Stimulated activated CD4-positive, alpha-beta T cell treated with anti-CD3 and anti-CD28 coated beads, Interleukin-12 subunit alpha, Interleukin-12 subunit beta, amount 100 ng/mL, for 24 hours (primary cell): ENCODE measurements around the gene EXOC7.
"Not testable (repeated sequence)": the region's sequence is repeated elsewhere in the genome, so short reads cannot be mapped to it uniquely, and the experiment has no call there.

ENCODE experiments used
- DNase-seq, 2 experiments: peaks; one replicate each; pipeline ENCODE4 v3.0.0-alpha.2; 2020; ENCODE audit warnings: low read depth in 2 of 2

The EXOC7 gene

GRCh38 chr17:76087531-76087930 is 16.1 kb downstream of the EXOC7 start:
- no peak for DNase-seq

GRCh38 chr17:76086384-76086783 is 17.2 kb downstream of the EXOC7 start:
- DNase-seq = no peak

- DNase-seq = no peak
These were observed 17.7 kb downstream of the EXOC7 start for GRCh38 chr17:76085731-76086366.

GRCh38 chr17:76085066-76085730 is 18.4 kb downstream of the EXOC7 start:
- DNase-seq = no peak

- DNase-seq = no peak
These were observed 19.9 kb downstream of the EXOC7 start for GRCh38 chr17:76083536-76084182.

- DNase-seq = no peak
These were observed 21.0 kb downstream of the EXOC7 start for GRCh38 chr17:76082326-76083251.

GRCh38 chr17:76081295-76082210 is 22.0 kb downstream of the EXOC7 start:
- no peak for DNase-seq

- no peak for DNase-seq
These were observed 22.8 kb downstream of the EXOC7 start for GRCh38 chr17:76080768-76081287.

GRCh38 chr17:76079956-76080767 is 23.4 kb downstream of the EXOC7 start:
- DNase-seq = no peak

GRCh38 chr17:76079535-76079955 is 24.0 kb downstream of the EXOC7 start:
- DNase-seq = no peak

GRCh38 chr17:76078860-76079534 is 24.6 kb downstream of the EXOC7 start, which contains the start of gene ZACN:
TSS of gene ZACN (plus strand) at chr17:76079182. CDS start at chr17:76079265, 83 bp downstream.
- no peak for DNase-seq

- DNase-seq = not testable (repeated sequence)
These were observed 25.2 kb downstream of the EXOC7 start for GRCh38 chr17:76078370-76078769.

- no peak for DNase-seq
These were observed 25.9 kb downstream of the EXOC7 start for GRCh38 chr17:76077584-76078110.

- DNase-seq = no peak
These were observed 26.6 kb downstream of the EXOC7 start for GRCh38 chr17:76076765-76077583.

GRCh38 chr17:76076146-76076764 is 27.3 kb downstream of the EXOC7 start:
- no peak for DNase-seq

- no peak for DNase-seq
These were observed 28.0 kb downstream of the EXOC7 start for GRCh38 chr17:76075364-76076145.
